GM10248 (cell line): Measurements from ENCODE around the gene PSAP.
"Not testable (repeated sequence)": the region's sequence is repeated elsewhere in the genome, so short reads cannot be mapped to it uniquely, and the experiment has no call there.

Experiments
- CTCF ChIA-PET: fragments of 300-600 bp; sonication (Branson Sonifier 250); formaldehyde crosslinking; extraction: SDS; loops from one replicate; lab custom pipeline; 2021; ENCODE audit warnings: antibody characterized with exemption; lab: Yijun Ruan, JAX
- POLR2A ChIA-PET: fragments of 350-650 bp; sonication (Branson Sonifier 250); formaldehyde crosslinking; extraction: SDS; loops from one replicate; lab custom pipeline; 2020; ENCODE audit warnings: antibody characterized with exemption; lab: Yijun Ruan, JAX
- DNase-seq: peaks from one replicate; pipeline ENCODE4 v3.0.0; 2012; ENCODE audit errors: extremely low spot score
- TF ChIP-seq, protein P1 (sequence below): IDR thresholded peaks from 2 replicates; pipeline ENCODE4 v1.5.1; 2012; ENCODE audit warnings: mild to moderate bottlenecking, low read depth; ENCODE audit errors: extremely low read depth, missing control alignments, control extremely low read depth

PSAP gene

GRCh38 chr10:71873582-71874211 lies 22.6 kb upstream of the PSAP start:
- ChIA-PET POLR2A (interaction anchor here (0.9 kb wide), 1 partner anchor 22 kb away, joined by 3 read pairs; the partner anchor contains the start of gene PSAP), CTCF (interaction anchor here (0.8 to 3.8 kb wide), 4 partner anchors 19 to 37 kb away, joined by 3 to 27 read pairs (median 4); partner anchors contain the start of gene PSAP)
- peak; percentile 85 for DNase-seq
- TF ChIP-seq, protein P1, sequence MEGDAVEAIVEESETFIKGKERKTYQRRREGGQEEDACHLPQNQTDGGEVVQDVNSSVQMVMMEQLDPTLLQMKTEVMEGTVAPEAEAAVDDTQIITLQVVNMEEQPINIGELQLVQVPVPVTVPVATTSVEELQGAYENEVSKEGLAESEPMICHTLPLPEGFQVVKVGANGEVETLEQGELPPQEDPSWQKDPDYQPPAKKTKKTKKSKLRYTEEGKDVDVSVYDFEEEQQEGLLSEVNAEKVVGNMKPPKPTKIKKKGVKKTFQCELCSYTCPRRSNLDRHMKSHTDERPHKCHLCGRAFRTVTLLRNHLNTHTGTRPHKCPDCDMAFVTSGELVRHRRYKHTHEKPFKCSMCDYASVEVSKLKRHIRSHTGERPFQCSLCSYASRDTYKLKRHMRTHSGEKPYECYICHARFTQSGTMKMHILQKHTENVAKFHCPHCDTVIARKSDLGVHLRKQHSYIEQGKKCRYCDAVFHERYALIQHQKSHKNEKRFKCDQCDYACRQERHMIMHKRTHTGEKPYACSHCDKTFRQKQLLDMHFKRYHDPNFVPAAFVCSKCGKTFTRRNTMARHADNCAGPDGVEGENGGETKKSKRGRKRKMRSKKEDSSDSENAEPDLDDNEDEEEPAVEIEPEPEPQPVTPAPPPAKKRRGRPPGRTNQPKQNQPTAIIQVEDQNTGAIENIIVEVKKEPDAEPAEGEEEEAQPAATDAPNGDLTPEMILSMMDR: no peak

- DNase-seq, POLR2A ChIA-PET, CTCF ChIA-PET: not testable (repeated sequence)
These were observed 18.6 kb upstream of the PSAP start for GRCh38 chr10:71869601-71870000.

DNA sequence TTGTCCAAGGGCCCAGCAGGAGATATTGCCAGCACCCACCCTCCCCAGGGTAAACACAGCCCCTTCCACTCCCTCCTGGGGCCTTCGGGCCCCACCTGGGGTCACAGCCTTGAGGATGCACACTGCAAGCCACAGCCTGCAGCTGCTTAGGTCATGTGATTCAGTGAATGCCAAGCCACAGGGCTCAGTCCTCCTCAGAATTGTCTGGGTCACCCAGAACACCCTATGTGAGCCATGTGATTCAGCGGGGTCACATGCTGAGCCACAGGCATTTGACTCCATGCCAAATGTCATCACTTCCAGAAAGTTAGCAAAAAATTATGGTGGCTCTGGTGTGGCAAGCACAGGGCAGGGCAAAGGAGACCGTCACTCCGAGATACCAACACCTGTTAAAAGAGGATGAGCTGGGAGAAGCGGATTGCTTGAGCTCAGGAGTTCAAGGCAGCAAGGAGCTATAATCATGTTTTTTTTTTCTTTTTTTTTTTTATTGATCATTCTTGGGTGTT lies 17.2 kb upstream of the PSAP start:
- TF ChIP-seq, protein P1: no peak
- CTCF ChIA-PET: interaction anchor here (0.7 kb wide), 1 partner anchor 18 kb away, joined by 3 read pairs; no protein-coding TSS in a partner anchor
- no peak for DNase-seq
- POLR2A ChIA-PET: no interaction called here

DNA sequence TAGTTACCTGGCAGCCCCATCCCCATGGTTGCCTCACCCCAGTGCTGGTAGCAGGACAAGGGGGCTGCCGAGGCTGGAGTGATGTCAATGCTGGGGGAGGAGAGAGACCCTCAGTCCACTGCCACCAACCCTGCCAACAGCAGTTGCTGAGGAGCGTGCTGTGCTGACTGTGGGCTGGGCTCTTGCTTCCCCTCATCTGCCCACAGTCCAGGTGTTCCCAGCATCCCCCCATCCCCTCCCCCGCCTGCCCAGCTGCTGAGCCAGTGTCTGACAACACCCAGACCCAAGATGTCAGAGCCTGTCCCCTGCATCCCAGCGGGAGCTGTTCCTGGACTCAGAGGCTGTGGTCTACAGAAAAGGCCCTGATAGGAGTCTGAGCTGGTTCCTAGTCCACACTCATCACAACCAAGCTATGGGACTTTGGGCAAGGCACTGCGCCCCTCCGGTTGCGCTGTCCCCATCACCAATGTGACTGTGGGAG lies 14.6 kb upstream of the PSAP start:
- DNase-seq: no peak
- ChIA-PET POLR2A (no interaction called here), CTCF (interaction anchor here (1.3 kb wide), 1 partner anchor 30 kb away, joined by 3 read pairs; no protein-coding TSS in a partner anchor)
- TF ChIP-seq, protein P1: no peak

DNA sequence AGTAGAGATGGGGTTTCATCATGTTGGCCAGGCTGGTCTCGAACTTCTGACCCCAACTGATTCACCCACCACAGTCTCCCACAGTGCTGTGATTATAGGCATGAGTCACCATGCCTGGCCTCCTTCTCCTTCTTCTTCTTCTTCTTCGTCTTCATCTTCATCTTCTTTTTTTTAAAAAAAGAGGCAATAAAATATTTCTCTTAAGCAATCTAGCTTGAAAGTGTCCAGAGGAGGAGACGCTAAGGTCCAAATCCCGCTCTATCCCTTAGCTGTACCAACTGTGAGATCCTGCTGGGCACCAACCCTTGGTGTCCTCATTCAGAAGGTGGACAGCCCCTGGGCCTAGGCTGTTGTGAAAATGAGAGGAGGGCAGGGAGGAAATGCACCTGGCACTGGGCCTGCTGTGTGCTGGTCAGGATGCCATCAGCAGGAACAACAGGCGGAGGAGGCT lies 13.9 kb upstream of the PSAP start:
- no peak for DNase-seq
- ChIA-PET CTCF (no interaction called here), POLR2A (interaction anchor here (0.6 kb wide), 1 partner anchor 310 kb away, joined by 8 read pairs; no protein-coding TSS in a partner anchor)
- TF ChIP-seq, protein P1: no peak

- CTCF ChIA-PET: no interaction called here
- TF ChIP-seq, protein P1: no peak
- POLR2A ChIA-PET: no interaction called here
- DNase-seq: no peak
These were observed 12.2 kb upstream of the PSAP start for GRCh38 chr10:71863203-71863602.

DNA sequence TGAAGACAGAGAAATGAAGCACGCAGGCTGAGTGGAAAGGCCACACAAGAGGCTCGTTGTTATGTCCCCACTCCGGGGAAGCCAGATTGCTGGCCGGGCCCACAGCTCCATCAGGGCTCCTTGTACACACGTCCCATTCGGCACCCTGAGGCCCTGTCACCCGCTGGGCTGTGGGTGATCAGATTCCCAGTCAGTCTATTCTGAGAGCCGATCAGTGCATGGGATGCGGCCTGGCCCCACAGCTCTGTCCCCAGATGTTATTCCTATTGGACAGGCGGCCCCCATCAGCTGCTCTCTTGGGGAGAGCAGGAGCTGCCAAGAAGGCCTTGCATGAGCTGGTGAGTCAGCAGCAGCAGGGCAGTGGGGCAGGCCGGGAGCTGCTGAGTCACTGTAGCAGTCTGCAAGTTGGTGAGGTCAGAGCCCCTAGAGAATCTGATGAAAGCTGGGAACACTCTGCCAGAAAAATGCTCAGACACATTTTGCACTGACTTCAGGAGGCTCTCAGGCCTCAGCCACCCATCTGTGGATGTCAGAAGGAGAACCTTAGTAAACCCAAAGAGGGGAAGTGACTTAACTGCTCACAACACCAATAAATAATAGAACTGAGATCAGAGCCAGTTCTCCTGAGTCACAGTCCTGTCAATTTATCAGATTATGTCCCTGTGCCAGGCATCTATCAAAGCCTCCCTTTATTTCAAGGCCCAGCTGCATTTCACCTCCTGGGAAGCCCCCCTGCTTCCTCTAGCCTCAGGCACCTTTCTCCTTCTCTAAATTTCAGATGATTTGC lies 9.4 kb upstream of the PSAP start:
- DNase-seq: peak; percentile 58
- CTCF ChIA-PET: interaction anchor here (0.7 to 3.6 kb wide), 4 partner anchors 11 to 36 kb away, joined by 3 to 19 read pairs (median 4); no protein-coding TSS in a partner anchor
- POLR2A ChIA-PET: interaction anchor here (0.7 to 2.0 kb wide), 2 partner anchors 9 to 11 kb away, joined by 4 to 10 read pairs; partner anchors contain the start of gene PSAP
- TF ChIP-seq, protein P1: no peak
